HepG2 (cell line): ENCODE results near the gene GJB6. TPM values are rescaled to one million over a fixed set of nuclear protein-coding genes. Genes with fewer than 3 reads are reported as not detected.

ENCODE experiments used
- ATAC-seq: fragments of 200-7000 bp; cut with Tn5 transposase; 3 replicates; pipeline ENCODE4 v1.9.1; 2020; ENCODE audit warnings: mild to moderate bottlenecking, moderate library complexity
- BruUV-seq: library from RNA; stranded (reverse); fragments of 400-500 nt; replicated peaks from 2 replicates; lab custom pipeline; 2021; lab: Mats Ljungman, UMichigan
- CTCF ChIA-PET: fragments of 300-600 bp; formaldehyde crosslinking; extraction: SDS; loops from one replicate; lab custom pipeline; 2021; ENCODE audit warnings: low total read pairs, inconsistent platforms, low intra/inter-chr PET ratio; lab: Yijun Ruan, JAX
- POLR2A ChIA-PET: fragments of 350-600 bp; sonication (Branson Sonifier 250); formaldehyde crosslinking; loops from one replicate; lab custom pipeline; 2020; ENCODE audit warnings: antibody characterized with exemption, inconsistent platforms; lab: Yijun Ruan, JAX
- DNase-seq: peaks from one replicate; pipeline ENCODE4 v3.0.0-alpha.2; 2015; ENCODE audit warnings: low spot score
- FAIRE-seq: peaks from 3 replicates; lab custom pipeline; 2011; peaks lifted over from hg19 to GRCh38; lab: Jason Lieb, UNC
- H2AFZ ChIP-seq: one replicate; pipeline ENCODE4 v1.6.1; 2011; ENCODE audit warnings: low read length, inconsistent platforms
- H3K27ac ChIP-seq: fragments of 300-600 bp; 3 replicates; pipeline ENCODE4 v1.8.0; 2011; ENCODE audit warnings: mixed run types, mild to moderate bottlenecking, mixed read lengths, low read length, inconsistent platforms; ENCODE audit not compliant: insufficient read depth; ENCODE audit errors: extremely low read length
- H3K27me3 ChIP-seq, 2 experiments: fragments of 200-600 bp in 1 of 2; 2 replicates in 1 of 2; 3 replicates in 1 of 2; pipeline versions ENCODE4 v1.6.0 to v1.8.0; 2011; ENCODE audit warnings: low read length in 2 of 2, mild to moderate bottlenecking in 2 of 2, moderate library complexity in 2 of 2, inconsistent platforms in 1 of 2; ENCODE audit not compliant: insufficient read depth in 2 of 2, control insufficient read depth in 1 of 2
- H3K36me3 ChIP-seq, 2 experiments: fragments of 200-600 bp in 1 of 2; replicated peaks in 1 of 2; 2 replicates in 1 of 2; 3 replicates in 1 of 2; pipeline versions ENCODE4 v1.5.1 to v1.8.0; 2011; ENCODE audit warnings: low read length in 2 of 2, inconsistent platforms in 1 of 2; ENCODE audit not compliant: insufficient read depth in 2 of 2, control insufficient read depth in 1 of 2
- H3K4me1 ChIP-seq: 2 replicates; pipeline ENCODE4 v1.5.1; 2012; ENCODE audit warnings: low read length, inconsistent platforms; ENCODE audit not compliant: insufficient read depth
- H3K4me2 ChIP-seq: 2 replicates; pipeline ENCODE4 v1.6.0; 2011; ENCODE audit warnings: low read depth, low read length, inconsistent platforms
- H3K4me3 ChIP-seq, 3 experiments: fragments of 200-600 bp in 1 of 3; sonication (generic), shearing (Covaris generic) in 1 of 3; replicated peaks in 1 of 3; 2 replicates each; pipeline ENCODE4 v1.5.1; 2011 to 2016; ENCODE audit warnings: low read length in 3 of 3, inconsistent platforms in 2 of 3, low read depth in 2 of 3, mild to moderate bottlenecking in 2 of 3, control low read depth in 1 of 3, mixed read lengths in 1 of 3; ENCODE audit not compliant: insufficient read depth in 1 of 3
- H3K79me2 ChIP-seq: one replicate; pipeline ENCODE4 v1.6.1; 2011; ENCODE audit warnings: low read length, inconsistent platforms; ENCODE audit not compliant: insufficient read depth
- H3K9ac ChIP-seq: 2 replicates; pipeline ENCODE4 v1.6.0; 2011; ENCODE audit warnings: mild to moderate bottlenecking, low read depth, low read length, inconsistent platforms; ENCODE audit not compliant: insufficient read depth
- H3K9me3 ChIP-seq: 2 replicates; pipeline ENCODE4 v1.5.1; 2012; ENCODE audit warnings: mild to moderate bottlenecking, low read length
- H4K20me1 ChIP-seq: 2 replicates; pipeline ENCODE4 v1.6.0; 2011; ENCODE audit warnings: inconsistent platforms, mild to moderate bottlenecking, low read length, moderate library complexity; ENCODE audit not compliant: insufficient read depth
- CBX1 ChIP-seq: IDR thresholded peaks from one replicate; pipeline ENCODE4 v1.6.1; 2016; ENCODE audit warnings: antibody characterized with exemption, low read depth
- ETV6 ChIP-seq: sonication (generic); formaldehyde crosslinking; conservative IDR thresholded peaks from 2 replicates; pipeline ENCODE4 v1.4.0; 2020; ENCODE audit warnings: missing genetic modification reagents
- GLMP ChIP-seq: sonication (generic); formaldehyde crosslinking; IDR thresholded peaks from 2 replicates; pipeline ENCODE4 v1.9.0; 2021; ENCODE audit warnings: missing genetic modification reagents, mild to moderate bottlenecking, borderline replicate concordance
- MAF1 ChIP-seq: sonication (generic); formaldehyde crosslinking; IDR thresholded peaks from 2 replicates; pipeline ENCODE4 v1.5.0; 2020; ENCODE audit warnings: missing genetic modification reagents, borderline replicate concordance
- THRA ChIP-seq: sonication (generic); formaldehyde crosslinking; IDR thresholded peaks from 2 replicates; pipeline ENCODE4 v1.4.0; 2020; ENCODE audit warnings: missing genetic modification reagents, borderline replicate concordance
- ZBTB8A ChIP-seq: sonication (generic); formaldehyde crosslinking; IDR thresholded peaks from 2 replicates; pipeline ENCODE4 v1.4.0; 2020; ENCODE audit warnings: mild to moderate bottlenecking, low read depth, missing genetic modification reagents, borderline replicate concordance
- ZFP36 ChIP-seq: fragments of 150-350 bp; IDR thresholded peaks from 2 replicates; pipeline ENCODE4 v1.6.1; 2018; ENCODE audit warnings: borderline replicate concordance, low read length, low read depth; ENCODE audit not compliant: partially characterized antibody
- WGBS: methylation state at CpG from one replicate; pipeline ENCODE4 v1.1.6; 2017; ENCODE audit warnings: low lambda C conversion rate; 5-methylcytosine and 5-hydroxymethylcytosine counted together
- in situ Hi-C: cut with HindIII; loops from 2 replicates; pipeline ENCODE4 v1.10.0; 2017; ENCODE audit warnings: low pct_unique_long_range_greater_than_20kb; ENCODE audit not compliant: extremely low pct_ligation_motif_present
- intact Hi-C: fragments of 100-400 bp; cut with micrococcal nuclease; formaldehyde crosslinking; loops from one replicate; pipeline ENCODE4 v1.10.0; 2022; ENCODE audit not compliant: unreplicated experiment
- polyA plus RNA-seq, 8 experiments: library from polyadenylated mRNA; depleted of rRNA in 3 of 8; stranded (reverse) in 7 of 8; unstranded in 1 of 8; fragments of >200 nt; fragmentation: Illumina TruSeq in 4 of 8; extraction: Trizol in 4 of 8; gene quantifications; 2 replicates each; pipeline versions ENCODE4 v1.2.1 to v1.2.3, GENCODE V29; 2011 to 2016; ENCODE audit warnings: low read depth in 4 of 8, missing spikeins in 1 of 8, mixed read lengths in 1 of 8; ENCODE audit not compliant: insufficient read depth in 1 of 8
- total RNA-seq, 5 experiments: library from RNA; depleted of rRNA; stranded (reverse); fragments of >200 nt; fragmentation: Illumina TruSeq; extraction: Trizol; gene quantifications; 2 replicates each; pipeline ENCODE4 v1.2.3, GENCODE V29; 2016; ENCODE audit warnings: low read depth in 1 of 5

The GJB6 gene
- total and polyA plus RNA-seq, 2 of the 13 experiments (the other 11 are each of a cell fraction or from before 2014, with no cell fraction given) = not detected

- H3K4me3 ChIP-seq = no peak overlapping the region
- FAIRE-seq (no peak), ATAC-seq (no peak), DNase-seq (no peak)
- no peaks in the 10 kb centered on the region for H3K4me1 ChIP-seq
- in situ Hi-C loops = no loop called here
- TF ChIP-seq MAF1 (CRISPR knock-in tag) = no peak
- no peak for TF ChIP-seq CBX1
- no peak for TF ChIP-seq THRA (CRISPR knock-in tag)
- TF ChIP-seq ZFP36 = no peak
- no peak for TF ChIP-seq GLMP (CRISPR knock-in tag)
- TF ChIP-seq ZBTB8A (CRISPR knock-in tag) = no peak
- TF ChIP-seq ETV6 (CRISPR knock-in tag) = no peak
- no peak overlapping the region for H3K27ac ChIP-seq
- no peak overlapping the region for H2AFZ ChIP-seq
- 71% methylated on average over 7 of the region's 8 CpGs for WGBS
- no peaks in the 10 kb centered on the region for H3K36me3 ChIP-seq
- no peaks in the 10 kb centered on the region for H3K9me3 ChIP-seq
- H3K4me2 ChIP-seq = no peak overlapping the region
- H3K79me2 ChIP-seq = no peaks in the 10 kb centered on the region
- intact Hi-C loops = no loop called here
- no peaks in the 10 kb centered on the region for H4K20me1 ChIP-seq
- POLR2A ChIA-PET = no interaction called here
- no peak overlapping the region for H3K9ac ChIP-seq
- H3K27me3 ChIP-seq = peaks cover 6 to 30% of the 10 kb centered on the region in 2 experiments; a peak in 4 of 5 replicates
- BruUV-seq = no TSS peak
- CTCF ChIA-PET = no interaction called here
Observed at GRCh38 chr13:20227288-20227687, 4.8 kb downstream of the GJB6 start.
